A204.1 (cell line): Measurements from ENCODE around the gene TMC5.

Source experiments
- FAIRE-seq: peaks from 2 replicates; lab custom pipeline; 2012; peaks lifted over from hg19 to GRCh38; lab: Jason Lieb, UNC

Gene TMC5

DNA sequence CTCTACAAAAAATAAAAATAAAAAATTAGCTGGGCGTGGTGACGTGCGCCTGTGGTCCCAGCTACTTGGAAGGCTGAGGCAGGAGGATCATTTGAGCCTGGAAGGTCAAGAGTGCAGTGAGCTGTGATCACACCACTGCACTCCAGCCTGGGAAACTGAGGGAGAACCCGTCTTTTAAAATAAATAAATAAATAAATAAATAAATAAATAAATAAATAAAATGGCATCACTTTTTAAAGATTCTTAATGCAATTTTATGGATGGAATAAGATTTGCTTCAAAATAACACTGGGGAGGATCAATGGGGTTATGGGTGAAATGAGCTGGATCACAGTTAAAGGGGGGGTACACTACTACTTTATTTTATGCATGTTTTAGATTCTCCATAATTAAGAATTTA, 89.3 kb downstream of the TMC5 start:
- FAIRE-seq = no peak

DNA sequence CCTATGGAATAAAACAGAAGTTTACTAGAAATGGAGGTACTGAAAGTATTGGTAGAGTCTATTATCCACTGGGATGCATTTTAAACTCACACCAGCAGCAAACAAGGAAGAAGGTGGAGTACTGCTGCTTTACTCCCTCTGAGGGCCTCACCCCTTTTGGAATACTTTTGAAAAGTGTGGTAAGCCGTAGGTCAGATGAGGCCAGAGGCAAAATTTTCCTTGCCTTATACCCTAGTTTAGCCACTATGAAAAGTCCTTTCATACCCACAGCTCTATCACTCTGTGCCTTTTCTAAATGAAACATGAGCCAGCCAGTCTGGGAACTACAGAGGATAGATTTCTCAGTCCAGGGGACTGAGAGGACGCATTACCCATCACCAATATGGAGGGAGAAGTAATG, 90.2 kb downstream of the TMC5 start:
- no peak for FAIRE-seq

DNA sequence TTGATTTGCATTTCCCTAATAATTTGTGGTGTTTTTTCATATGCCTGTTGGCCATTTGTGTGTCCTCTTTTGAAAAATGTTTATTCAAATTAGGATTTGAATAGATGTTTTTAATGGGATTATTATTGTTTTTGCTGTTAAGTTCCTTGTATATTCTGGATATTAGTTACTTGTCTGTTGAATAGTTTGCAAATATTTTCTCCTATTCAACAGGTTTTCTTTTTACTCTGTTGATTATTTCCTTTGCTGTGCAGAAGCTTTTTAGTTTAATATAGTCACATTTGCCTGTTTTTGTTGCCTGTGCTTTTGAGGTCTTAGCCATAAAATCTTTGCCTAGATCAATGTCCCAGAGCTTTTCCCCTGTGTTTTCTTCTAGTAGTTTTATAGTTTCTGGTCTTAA, 94.6 kb downstream of the TMC5 start:
- no peak for FAIRE-seq

DNA sequence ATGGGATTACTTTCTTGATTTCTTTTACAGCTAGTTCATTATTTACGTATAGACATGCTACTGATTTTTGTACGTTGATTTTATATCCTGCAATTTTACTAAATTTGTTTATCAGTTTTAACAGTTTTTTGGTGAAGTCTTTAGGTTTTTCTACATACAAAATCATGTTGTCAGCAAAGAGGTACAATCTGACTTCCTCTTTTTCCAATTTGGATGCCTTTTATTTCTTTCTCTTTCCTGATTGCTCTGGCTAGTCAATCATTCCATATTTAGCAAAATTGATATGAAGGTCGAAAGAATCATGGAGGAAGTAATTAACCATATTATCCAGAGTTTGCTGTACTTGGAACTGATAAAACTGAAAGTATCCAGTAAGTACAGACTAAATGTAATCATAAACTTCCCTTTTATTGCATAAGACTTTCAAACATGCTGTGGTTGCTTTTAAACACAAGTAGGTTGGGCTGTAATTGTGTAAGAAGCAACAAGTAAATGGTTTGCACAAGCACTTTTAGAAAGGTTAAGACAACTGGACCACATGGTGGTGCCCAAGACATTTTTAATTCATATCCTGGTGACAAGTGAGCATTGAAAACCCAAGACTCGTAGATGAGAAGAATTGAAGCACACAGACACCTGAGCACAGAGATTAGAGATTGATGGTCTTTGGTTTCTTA, 95.8 kb downstream of the TMC5 start:
- FAIRE-seq = peak; percentile 21

DNA sequence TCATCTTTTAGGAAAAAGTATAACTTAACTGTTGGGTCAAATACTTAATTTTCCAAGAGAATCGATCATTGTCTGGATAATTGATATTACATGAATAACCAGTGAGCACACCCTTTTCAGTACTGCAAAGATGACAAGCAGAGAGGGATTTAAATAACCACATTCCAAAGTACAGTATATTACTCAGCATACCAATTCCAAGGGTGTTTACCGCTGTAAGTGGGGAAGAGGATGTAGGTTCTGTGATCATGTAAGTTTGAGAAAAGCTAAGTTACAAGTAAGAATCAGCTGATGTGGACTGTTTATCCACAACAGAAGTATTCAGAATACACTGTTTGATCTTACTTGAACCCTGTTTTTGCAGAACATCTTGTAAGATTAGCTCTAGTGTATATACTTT, 98.1 kb downstream of the TMC5 start:
- FAIRE-seq = no peak

DNA sequence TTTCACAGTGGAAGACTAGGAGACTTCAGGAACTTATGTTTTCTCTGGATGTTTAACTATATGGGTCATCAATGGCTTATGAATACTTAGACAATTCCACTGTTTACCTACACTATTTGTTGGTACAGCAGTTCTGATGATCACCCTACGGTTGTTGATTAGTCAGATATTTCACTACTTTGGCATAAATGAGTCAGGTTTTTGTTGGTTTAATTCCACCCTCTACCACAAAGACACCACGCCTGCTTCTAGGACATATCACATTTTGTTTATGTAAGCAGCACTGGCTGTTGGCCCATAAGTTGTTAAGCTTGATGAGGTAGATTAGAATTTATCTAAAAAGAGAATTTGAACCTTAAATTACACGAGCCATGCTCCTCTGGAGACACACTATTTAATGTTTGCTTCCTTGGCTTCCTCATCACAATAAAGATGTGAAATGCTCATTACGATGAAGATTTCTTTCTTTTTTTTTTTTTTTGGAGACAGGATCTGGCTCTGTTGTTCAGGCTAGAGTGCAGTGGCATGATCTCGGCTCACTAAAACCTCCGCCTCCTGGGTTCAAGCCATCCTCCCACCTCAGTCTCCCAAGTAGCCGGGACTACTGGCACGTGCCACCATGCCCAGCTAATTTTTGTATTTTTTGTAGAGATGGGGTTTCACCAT, 99.9 kb downstream of the TMC5 start:
- FAIRE-seq = no peak

DNA sequence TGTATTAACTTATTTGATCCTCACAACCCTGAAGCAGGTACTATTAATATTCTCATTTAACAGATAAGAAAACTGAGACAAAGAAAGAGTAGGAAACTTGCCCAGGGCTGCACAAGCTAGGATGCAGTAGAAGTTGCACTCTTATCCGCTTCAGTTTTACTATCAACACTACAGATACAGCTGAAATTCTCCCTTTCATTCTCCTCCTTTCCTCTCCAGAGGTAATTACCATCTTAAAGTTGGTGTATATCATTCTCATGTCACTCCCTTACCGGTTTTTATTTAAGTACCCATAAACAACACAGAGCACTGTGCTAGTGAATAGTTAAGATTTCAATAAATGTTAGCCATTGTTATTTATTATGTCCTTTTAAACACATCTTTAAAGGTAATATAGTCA, 100.7 kb downstream of the TMC5 start:
- no peak for FAIRE-seq

DNA sequence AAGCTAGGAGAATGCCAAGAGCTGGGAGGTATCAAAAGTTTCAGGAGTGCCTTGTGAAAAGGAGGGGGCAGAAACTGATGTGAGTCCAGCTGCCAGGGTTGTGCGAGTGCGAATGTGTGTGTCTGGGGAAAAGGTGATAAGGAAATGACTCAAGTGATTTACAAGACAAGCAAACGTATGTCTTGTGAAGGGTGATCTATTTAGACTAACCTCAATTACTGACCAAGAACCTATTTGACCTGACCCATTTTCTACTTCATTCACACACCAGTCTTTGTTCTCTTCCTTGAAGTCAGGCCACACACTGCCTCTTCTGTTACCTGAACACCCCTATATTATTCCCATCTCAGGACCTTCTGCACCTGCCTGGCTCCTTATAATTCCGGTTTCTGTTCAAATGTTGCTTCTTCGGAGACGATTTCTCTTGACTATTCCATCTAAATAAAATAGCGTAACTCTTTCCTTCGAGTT, 103.2 kb downstream of the TMC5 start:
- no peak for FAIRE-seq

DNA sequence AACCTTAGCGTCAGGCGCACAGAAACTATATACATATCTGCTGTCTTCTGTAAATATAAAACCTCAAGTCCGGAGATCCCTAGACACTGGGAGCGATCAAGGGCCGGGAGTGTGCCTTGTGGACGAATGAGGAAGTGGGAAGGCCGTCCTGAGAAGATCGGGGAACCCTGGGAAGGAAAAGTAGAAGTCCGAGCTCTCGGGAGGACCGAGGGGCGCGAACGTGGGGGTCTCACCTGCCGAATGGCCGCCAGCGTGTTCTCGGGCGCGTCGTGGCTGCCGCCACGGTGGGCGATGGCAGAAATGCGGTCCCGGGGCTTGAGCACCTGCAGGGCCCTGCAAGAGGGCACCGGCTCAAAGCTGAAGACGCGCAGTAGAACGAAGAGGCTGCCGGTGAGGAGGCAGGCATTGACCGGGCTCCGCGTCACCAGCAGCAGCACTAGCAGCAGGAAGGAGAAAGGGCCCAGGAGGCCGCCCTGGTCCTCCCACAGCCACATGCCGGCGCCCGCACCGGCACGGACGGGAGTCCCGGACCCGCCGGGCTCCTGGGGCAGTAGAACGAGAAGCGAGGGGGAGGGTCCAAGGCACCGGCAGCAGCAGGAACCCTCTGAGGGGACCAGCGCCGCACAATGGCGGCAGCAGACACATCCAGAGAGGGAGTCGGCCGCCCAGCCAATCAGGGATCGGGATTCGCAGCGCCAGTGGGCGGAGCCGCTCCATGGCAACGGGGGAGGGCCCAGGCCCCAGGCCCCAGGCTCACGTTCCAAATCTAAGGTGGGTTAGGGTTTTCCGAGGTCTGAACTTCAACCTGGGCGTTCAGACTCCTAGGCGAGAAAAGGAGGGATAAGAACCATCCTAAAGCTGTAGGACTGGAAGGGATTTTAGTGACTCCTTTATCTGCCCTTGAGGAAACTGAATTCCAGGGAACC, 104.1 kb downstream of the TMC5 start, which contains the start of gene GDE1:
Gene GDE1 (minus strand): TSS at position 628 of the 926 bp plus-strand sequence. CDS start 134 bp downstream, at position 494.
- peak; percentile 85 for FAIRE-seq

DNA sequence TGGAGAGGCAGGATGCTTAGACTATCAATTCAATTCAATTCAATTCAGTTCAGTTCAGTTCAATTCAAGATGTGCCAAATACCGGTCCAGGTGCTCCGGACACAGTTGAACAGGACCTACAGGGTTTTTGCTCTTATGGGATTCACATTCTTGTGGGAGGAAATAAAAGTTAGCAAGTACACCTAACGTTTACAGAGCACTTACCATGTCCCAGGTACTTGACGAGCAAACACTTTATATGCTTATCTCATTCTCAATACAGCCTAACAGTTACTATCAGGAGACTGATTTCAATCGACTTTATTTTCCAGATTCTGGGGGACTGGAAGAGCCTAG, 104.7 kb downstream of the TMC5 start:
- FAIRE-seq = no peak

DNA sequence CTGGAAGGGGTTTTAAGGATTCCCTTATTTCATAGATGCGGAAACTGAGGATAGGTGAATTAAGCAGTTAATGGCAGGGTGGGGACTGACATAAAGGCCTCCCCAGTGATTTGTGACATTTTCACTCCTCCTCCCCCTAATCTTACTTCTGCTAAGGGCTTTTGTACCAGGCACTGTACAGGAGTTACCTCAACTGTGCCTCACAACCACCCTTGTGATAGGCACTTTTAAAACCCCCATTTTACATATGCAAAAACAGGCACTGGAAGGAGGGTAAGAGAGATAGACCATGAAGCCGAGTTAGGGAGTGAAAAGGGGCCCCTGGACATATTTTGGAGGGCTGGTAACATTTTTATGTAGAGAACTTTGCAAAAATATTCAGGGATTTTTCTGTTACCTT, 105.1 kb downstream of the TMC5 start:
- FAIRE-seq = no peak

DNA sequence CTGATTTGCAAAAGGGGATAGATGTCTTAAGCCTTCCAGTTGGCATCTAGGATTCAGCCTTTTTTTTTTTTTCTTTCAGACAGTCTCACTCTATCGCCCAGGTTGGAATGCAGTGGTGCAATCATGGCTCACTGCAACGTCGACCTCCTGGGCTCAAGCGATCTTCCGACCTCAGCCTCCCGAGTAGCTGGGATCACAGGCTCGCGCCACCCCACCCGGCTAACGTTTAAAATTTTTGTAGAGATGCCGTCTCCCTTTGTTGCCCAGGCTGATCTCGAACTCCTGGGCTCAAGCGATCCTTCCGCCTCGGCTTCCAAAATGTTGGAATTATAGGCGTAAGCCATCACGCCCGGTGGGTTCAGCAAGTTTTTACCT, 105.5 kb downstream of the TMC5 start:
- FAIRE-seq = no peak

DNA sequence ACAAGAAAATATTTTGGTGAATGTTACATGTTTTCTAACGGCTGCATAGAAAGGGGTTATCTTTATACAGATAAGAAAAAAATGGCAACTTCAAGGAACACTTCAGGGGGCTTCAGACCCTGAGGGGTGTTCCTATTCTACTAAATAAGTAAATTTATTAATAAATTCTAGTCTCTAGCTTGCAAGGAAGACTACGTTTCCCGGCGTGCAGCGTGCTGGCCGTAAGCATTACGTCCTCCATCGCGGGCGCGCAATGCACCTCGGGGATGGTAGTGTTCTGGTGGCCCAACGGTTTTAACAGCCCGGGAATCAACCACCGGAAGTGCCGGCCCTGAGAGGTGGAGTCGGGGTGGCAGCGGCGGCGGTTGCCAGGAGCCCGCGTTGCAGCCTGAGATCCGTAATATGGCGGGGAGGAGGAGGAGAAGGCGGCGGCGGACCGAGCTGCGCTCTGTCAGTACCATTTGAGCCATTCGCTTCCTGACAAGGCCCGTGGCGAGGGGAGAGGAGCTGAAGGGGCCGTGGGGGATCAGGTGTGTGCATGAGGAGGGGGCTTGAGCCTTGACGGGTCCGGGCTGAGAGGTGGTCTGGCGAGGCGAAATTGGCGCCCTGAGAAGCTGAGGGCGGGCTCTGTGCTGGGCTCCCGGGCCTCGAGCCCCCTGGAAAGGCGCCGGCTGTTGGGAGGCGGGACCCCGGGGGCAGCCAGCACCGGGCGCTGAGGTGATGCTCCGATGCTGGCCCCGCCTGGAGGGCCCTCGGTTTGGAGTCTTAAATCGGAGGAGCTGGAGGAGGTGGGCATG, 106.1 kb downstream of the TMC5 start, which contains the start of gene CCP110:
Gene CCP110 (plus strand): TSS at position 384 of the 797 bp plus-strand sequence. CDS start 3,940 bp downstream, outside the sequence.
- FAIRE-seq = peak; percentile 94

DNA sequence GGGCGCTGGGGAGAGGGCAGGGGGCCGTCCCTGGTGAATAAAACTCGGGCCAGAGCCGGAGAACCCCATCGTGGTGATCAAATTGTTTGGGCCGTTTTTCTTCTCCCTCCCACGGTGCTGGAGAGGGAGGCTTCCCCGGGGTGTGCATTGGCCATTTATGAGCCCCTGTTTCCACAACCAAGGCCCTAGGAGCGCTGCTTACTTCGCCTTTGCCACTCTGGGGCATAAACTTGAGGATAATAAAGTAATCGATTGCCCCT, 106.6 kb downstream of the TMC5 start:
- no peak for FAIRE-seq

DNA sequence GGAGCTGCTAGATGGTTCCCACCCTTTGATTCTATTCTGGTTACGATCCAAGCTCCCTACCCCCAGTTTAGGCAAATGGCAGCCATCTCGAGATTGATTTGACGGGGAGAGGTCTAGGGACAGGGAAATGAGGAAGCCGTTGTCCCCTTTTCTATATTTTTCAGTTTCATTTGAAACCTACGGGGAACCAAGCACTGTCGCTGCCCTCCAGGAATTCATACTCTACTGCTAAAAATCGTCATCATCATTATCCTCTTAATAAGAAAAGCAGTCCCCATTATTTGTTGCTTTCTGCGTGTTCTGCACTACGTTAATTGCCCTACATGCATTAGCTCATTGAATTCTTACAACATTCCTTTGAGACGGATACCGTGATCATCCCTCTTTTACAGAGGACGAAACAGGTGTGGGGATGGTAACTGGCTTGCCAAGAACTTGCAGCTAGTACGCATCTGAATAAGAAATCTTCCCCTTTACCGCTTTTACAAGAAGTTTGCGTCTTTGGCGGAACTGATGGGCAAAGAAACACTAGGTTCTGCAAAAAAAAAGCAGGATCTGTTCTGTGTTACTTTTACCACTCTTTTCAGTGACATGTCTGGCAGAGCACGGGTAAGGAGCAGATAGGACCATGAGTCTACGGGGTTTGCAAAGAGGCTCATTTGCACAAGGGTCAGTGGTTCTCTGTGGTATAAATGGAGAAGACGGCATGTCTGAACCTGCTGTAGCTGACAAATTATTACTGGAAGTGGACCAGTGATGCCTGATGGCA, 107.1 kb downstream of the TMC5 start:
- FAIRE-seq = no peak

DNA sequence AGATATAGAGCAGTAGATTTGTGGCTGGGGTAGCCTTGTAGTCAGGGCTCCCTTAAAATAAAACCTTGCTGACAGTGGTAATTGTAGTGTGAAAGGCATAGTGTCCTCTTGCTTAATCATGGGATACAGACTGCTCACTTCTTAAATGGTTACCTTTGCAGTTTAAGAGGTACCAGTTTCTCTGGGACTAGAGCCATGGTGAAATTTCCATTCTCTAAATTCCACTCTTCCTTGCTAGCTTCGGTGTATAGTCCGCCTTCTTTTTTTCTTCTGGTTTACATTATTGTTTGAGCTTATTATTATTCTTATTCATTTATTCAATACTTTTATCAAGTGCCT, 107.7 kb downstream of the TMC5 start:
- FAIRE-seq = no peak

DNA sequence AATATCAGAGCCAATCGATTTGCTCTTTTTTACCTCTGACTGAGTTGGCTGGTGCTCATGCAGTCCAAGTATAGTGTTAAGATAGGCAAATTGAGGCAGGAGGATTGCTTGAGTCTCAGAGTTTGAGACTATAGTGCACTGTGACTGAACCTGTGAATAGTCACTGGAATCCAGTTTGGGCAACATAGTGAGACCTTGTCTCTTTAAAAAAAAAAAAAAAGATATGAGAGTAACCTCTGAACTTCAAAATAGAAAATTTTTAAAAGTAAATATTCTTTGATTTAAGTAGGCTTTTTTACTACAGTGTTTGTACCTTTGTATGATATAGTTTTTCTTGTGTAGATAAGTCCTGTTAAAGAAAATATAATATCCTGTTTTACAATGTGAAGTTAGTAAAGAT, 109.5 kb downstream of the TMC5 start:
- FAIRE-seq = no peak

DNA sequence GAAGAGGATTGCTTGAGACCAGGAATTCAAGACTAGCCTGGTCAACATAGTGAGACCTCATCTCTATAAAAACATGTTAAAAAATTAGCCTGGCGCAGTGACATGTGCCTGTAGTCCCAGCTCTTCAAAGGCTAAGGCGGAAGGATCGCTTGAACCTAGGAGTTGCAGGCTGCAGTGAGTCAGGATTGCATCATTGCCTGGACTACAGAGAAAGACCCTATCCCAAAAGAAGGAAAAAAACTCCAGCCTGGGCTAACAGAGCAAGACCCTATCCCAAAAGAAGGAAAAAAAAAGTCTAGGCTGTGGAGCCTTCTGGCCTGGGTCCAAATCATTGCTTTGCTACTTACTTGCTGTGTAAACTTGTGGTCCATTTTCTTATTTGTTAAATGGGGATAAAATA, 111.0 kb downstream of the TMC5 start:
- FAIRE-seq = no peak

DNA sequence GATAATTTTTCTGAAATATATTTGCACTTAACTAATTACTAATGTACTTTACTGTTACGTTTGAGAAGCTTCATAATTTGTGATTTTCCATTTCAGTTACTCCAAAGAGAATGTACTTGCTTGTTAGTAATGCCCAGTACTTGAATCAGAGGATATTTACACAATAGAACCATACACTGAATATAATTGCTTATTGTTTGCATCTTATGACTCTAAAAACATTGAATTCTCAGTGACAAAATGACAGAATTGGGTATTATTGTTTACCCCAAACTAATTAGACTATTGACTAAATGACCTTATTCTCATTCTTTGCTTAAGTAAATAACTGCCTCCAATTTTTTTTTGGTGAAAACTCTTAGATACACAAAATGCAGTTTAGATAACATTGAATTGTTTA, 114.9 kb downstream of the TMC5 start:
- FAIRE-seq = no peak

DNA sequence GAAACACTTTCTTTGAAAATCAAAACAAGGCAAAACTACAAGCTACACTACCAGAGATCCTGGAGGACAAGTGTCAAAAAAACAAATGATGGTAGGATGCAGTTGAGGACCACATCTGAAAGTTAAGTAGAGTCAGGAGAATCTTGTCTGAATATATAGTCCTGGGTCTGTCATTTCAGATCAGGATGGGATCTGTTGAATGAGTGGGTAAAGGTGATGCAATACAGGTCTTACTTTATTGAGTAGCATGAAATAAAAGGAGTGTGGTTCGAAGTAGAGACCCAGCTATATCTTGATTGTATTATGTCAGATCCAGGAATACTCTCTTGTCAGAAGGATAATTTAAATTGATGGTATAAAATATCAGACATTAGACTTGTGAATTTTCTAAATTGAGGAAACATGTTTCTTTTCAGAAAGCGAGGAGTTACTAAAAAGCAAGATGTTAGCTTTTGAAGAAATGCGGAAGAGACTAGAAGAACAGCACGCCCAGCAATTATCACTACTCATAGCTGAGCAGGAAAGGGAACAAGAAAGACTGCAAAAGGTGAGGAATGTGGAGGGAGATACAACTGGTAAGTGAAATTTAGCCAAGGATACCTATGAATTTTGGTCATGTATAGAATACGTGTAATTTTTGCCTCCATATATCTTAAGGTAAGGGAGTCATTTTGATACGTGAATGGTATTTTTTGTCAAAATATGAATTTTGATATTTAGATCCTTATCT, 122.7 kb downstream of the TMC5 start:
- no peak for FAIRE-seq
